PC-3 (cell line): Measurements from ENCODE around the gene COMMD10. TPM values are rescaled to one million over a fixed set of nuclear protein-coding genes. Genes with fewer than 3 reads are reported as not detected.

Experiments
- ATAC-seq: fragments of 200-7000 bp; cut with Tn5 transposase; 2 replicates; pipeline ENCODE4 v1.9.1; 2020; ENCODE audit warnings: mild to moderate bottlenecking, moderate library complexity
- Bru-seq: library from RNA; stranded (reverse); fragments of 400-500 nt; gene quantifications from one replicate; lab custom pipeline; 2021; lab: Mats Ljungman, UMichigan
- BruChase-seq, 2 experiments: library from RNA; stranded (reverse); fragments of 400-500 nt; gene quantifications; one replicate each; lab custom pipeline; 2021; lab: Mats Ljungman, UMichigan
- BruUV-seq: library from RNA; stranded (reverse); fragments of 400-500 nt; replicated peaks from 2 replicates; lab custom pipeline; 2021; lab: Mats Ljungman, UMichigan
- CTCF ChIA-PET: fragments of 300-600 bp; sonication (Branson Sonifier 250); formaldehyde crosslinking; loops from one replicate; lab custom pipeline; 2022; ENCODE audit warnings: antibody characterized with exemption; lab: Charles Lee
- POLR2A ChIA-PET: fragments of 300-600 bp; sonication (Branson Sonifier 250); formaldehyde crosslinking; loops from one replicate; lab custom pipeline; 2022; ENCODE audit warnings: antibody characterized with exemption; ENCODE audit not compliant: unreplicated experiment; lab: Charles Lee
- DNase-seq: peaks from one replicate; pipeline ENCODE4 v3.0.0-alpha.2; 2015
- H2AFZ ChIP-seq: fragments of 300-600 bp; sonication (generic); 2 replicates; pipeline ENCODE4 v1.6.0; 2016; ENCODE audit warnings: antibody characterized with exemption, low read length
- H3F3A ChIP-seq: fragments of 300-600 bp; sonication (generic); one replicate; pipeline ENCODE4 v1.6.0; 2017; ENCODE audit warnings: antibody characterized with exemption, low read length, control low read depth, mild to moderate bottlenecking; ENCODE audit not compliant: unreplicated experiment
- H3K27ac ChIP-seq: fragments of 300-600 bp; sonication (generic); 2 replicates; pipeline ENCODE4 v1.5.1; 2016; ENCODE audit warnings: mild to moderate bottlenecking, low read length
- H3K27me3 ChIP-seq: fragments of 300-600 bp; sonication (generic); 2 replicates; pipeline ENCODE4 v1.6.1; 2016; ENCODE audit warnings: low read length, mixed read lengths
- H3K36me3 ChIP-seq: fragments of 300-600 bp; sonication (generic); 2 replicates; pipeline ENCODE4 v1.6.1; 2016; ENCODE audit warnings: low read depth, mixed run types, low read length, mixed read lengths
- H3K4me1 ChIP-seq: fragments of 300-600 bp; sonication (generic); 2 replicates; pipeline ENCODE4 v1.5.1; 2016; ENCODE audit warnings: low read length; ENCODE audit not compliant: insufficient read depth
- H3K4me2 ChIP-seq: fragments of 300-600 bp; sonication (generic); 2 replicates; pipeline ENCODE4 v1.6.0; 2016; ENCODE audit warnings: low read length
- H3K4me3 ChIP-seq: fragments of 300-600 bp; sonication (generic); 2 replicates; pipeline ENCODE4 v1.5.1; 2016; ENCODE audit warnings: mild to moderate bottlenecking, low read length, mixed read lengths
- H3K79me2 ChIP-seq: fragments of 300-600 bp; sonication (generic); 2 replicates; pipeline ENCODE4 v1.6.1; 2017; ENCODE audit warnings: low read length, mixed read lengths
- H3K9ac ChIP-seq: fragments of 300-600 bp; sonication (generic); 2 replicates; pipeline ENCODE4 v1.6.0; 2016; ENCODE audit warnings: mild to moderate bottlenecking, low read length
- H3K9me2 ChIP-seq: fragments of 300-600 bp; sonication (generic); replicated peaks from 2 replicates; pipeline ENCODE4 v1.6.1; 2016; ENCODE audit warnings: mixed run types, low read length, mixed read lengths
- H3K9me3 ChIP-seq: fragments of 300-600 bp; sonication (generic); 2 replicates; pipeline ENCODE4 v1.6.1; 2016; ENCODE audit warnings: low read length, mixed read lengths
- H4K20me1 ChIP-seq: fragments of 300-600 bp; sonication (generic); 2 replicates; pipeline ENCODE4 v1.6.1; 2016; ENCODE audit warnings: low read length, mixed read lengths
- EZH2 ChIP-seq: fragments of 300-600 bp; sonication (generic); IDR thresholded peaks from one replicate; pipeline ENCODE4 v1.6.1; 2017; ENCODE audit warnings: antibody characterized with exemption, mild to moderate bottlenecking, low read length; ENCODE audit not compliant: unreplicated experiment
- EZH2phosphoT487 ChIP-seq: fragments of 300-600 bp; sonication (generic); IDR thresholded peaks from 2 replicates; pipeline ENCODE4 v1.6.1; 2018; ENCODE audit warnings: mild to moderate bottlenecking, antibody characterized with exemption, low read length, borderline replicate concordance
- intact Hi-C: fragments of 100-400 bp; cut with micrococcal nuclease; formaldehyde crosslinking; loops from 2 replicates; pipeline ENCODE4 v1.9.0; 2023
- long read RNA-seq: library from polyadenylated mRNA; unstranded; transcript quantifications from one replicate; pipeline ENCODE4 v2.0.0, GENCODE V29; 2021; ENCODE audit not compliant: unreplicated experiment
- total RNA-seq: library from RNA; depleted of rRNA; stranded (reverse); fragments of >200 nt; gene quantifications from 2 replicates; pipeline ENCODE4 v1.2.3, GENCODE V29; 2014; rRNA removed
- TF ChIP-seq, protein P1 (sequence below): fragments of 300-600 bp; sonication (generic); conservative IDR thresholded peaks from 2 replicates; pipeline ENCODE4 v1.5.1; 2017; ENCODE audit warnings: antibody characterized with exemption, low read depth, mild to moderate bottlenecking, low read length

Gene COMMD10
- total RNA-seq, result 8.8 and 17.7 TPM in 2 replicates
- Bru-seq, nascent RNA, result percentile 67 among the genes with signal in this experiment
- percentile 56 among the genes with signal in this experiment for BruChase-seq, experiment 1, labeled RNA remaining after a 6-hour chase
- percentile 69 among the genes with signal in this experiment for BruChase-seq, experiment 2, labeled RNA remaining after a 2-hour chase
- long read RNA-seq, transcript COMMD10-201 (7 exons, 1,469 nt), result major isoform, 34 of 46 reads
- long read RNA-seq, partial matches to known transcripts, result 0 of 46 reads
- long read RNA-seq, other reads (novel, unspliced or antisense), result 12 of 46 reads

DNA sequence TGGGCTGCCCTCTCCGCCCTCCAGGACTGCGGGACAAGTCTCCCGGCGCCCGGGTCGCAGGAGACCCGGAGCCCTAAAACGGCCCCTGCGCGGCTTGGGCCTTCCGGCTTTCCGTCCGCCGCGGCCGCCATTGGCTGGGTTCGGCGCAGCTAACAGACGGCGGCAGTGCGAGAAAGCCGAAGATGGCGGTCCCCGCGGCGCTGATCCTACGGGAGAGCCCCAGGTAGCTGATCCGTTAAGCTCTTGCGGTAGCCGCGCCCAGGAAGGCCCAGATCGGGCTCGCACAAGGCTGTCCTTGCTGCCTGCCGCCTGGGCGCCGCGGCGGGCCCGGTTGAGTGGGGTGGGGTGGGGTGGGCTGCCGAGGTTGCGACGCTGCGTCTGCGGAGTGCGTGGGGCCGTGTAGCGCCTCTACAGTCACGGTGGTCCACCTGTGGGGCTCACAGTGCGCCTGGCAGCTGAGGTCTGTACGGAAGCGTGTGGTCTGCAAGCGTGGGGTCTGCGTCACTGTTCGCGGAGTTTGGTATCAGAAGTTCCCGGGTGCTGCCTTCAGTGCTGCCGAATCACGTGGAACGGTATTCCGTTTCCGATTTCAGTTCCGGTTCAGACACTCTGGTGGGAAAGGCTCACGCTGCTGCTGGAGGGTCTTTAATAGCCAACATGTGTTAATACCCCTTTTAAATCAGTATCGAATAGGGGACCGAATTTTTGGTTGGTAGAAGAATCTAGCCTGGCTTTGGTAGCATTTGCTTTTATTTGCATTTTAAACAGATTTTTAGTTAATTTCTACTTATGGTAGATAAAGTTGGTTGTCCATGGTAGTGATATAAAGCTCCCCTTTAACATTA lies at the start of gene COMMD10:
Gene COMMD10, plus strand, starts transcription at position 155 of the 845 bp plus-strand sequence.
- Histone ChIP-seq H3K27me3 (no peaks in the 10 kb centered on the region), H3F3A (no peaks in the 10 kb centered on the region), H2AFZ (peak within 1 kb of the TSS; percentile 82), H3K79me2 (peaks cover 47% of the 10 kb centered on the region), H3K27ac (peak within 1 kb of the TSS; percentile 48), H3K9me3 (no peaks in the 10 kb centered on the region), H3K4me2 (peak within 1 kb of the TSS; percentile 94), H3K4me3 (peak within 1 kb of the TSS; percentile 90), H3K4me1 (peaks cover 6% of the 10 kb centered on the region), H3K9me2 (no peaks in the 10 kb centered on the region), H3K9ac (peak within 1 kb of the TSS; percentile 85), H4K20me1 (no peaks in the 10 kb centered on the region), H3K36me3 (no peaks in the 10 kb centered on the region)
- ATAC-seq (peak; percentile 84), DNase-seq (peak; percentile 56)
- no peak for TF ChIP-seq EZH2
- TF ChIP-seq, protein P1, sequence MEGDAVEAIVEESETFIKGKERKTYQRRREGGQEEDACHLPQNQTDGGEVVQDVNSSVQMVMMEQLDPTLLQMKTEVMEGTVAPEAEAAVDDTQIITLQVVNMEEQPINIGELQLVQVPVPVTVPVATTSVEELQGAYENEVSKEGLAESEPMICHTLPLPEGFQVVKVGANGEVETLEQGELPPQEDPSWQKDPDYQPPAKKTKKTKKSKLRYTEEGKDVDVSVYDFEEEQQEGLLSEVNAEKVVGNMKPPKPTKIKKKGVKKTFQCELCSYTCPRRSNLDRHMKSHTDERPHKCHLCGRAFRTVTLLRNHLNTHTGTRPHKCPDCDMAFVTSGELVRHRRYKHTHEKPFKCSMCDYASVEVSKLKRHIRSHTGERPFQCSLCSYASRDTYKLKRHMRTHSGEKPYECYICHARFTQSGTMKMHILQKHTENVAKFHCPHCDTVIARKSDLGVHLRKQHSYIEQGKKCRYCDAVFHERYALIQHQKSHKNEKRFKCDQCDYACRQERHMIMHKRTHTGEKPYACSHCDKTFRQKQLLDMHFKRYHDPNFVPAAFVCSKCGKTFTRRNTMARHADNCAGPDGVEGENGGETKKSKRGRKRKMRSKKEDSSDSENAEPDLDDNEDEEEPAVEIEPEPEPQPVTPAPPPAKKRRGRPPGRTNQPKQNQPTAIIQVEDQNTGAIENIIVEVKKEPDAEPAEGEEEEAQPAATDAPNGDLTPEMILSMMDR, result no peak
- no peak for TF ChIP-seq EZH2phosphoT487
- CTCF ChIA-PET, result interaction anchor here (0.5 kb wide), 1 partner anchor 407 kb away, joined by 4 read pairs; no protein-coding TSS in a partner anchor
- POLR2A ChIA-PET, result no interaction called here
- intact Hi-C loops, result no loop called here
- BruUV-seq, result TSS peak; percentile 76

DNA sequence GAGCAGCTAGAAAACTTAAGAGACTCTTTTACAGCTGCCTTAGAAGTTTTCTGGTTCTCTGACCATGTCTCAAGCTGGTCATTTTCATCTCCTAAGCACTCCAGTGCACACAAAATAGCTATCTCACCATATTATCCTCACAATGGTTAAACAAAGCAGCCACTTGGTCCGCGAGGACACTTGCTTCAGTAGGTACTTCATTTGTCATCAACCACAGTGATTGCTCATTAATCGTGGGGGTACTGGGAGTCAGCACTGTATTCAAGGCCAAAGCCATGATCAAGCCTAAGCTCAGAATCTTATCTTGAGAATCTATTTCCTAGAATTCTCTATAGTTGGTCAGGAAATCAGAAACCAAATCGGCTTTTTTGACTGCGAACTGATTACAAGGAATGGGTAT lies 49.7 kb upstream of the COMMD10 start:
- peak overlapping the region; percentile 14; the same call in 1 of the 2 replicates for H2AFZ ChIP-seq
- ChIA-PET POLR2A (no interaction called here), CTCF (interaction anchor here (0.7 kb wide), 1 partner anchor 147 kb away, joined by 3 read pairs; no protein-coding TSS in a partner anchor)
- no peak overlapping the region for H3K9ac ChIP-seq
- intact Hi-C loops, result no loop called here
- DNase-seq (peak; percentile 52), ATAC-seq (no peak)
- BruUV-seq, result no TSS peak
- H3K79me2 ChIP-seq, result no peaks in the 10 kb centered on the region
- H3F3A ChIP-seq, result no peaks in the 10 kb centered on the region
- TF ChIP-seq, protein P1, result no peak
- TF ChIP-seq EZH2, result no peak
- no peak for TF ChIP-seq EZH2phosphoT487
- no peaks in the 10 kb centered on the region for H3K9me2 ChIP-seq
- no peaks in the 10 kb centered on the region for H4K20me1 ChIP-seq
- no peak overlapping the region for H3K4me3 ChIP-seq
- H3K4me2 ChIP-seq, result no peak overlapping the region
- no peaks in the 10 kb centered on the region for H3K9me3 ChIP-seq
- H3K36me3 ChIP-seq, result no peaks in the 10 kb centered on the region
- H3K27ac ChIP-seq, result 0 out of 2 replicates have a peak overlapping the region, but pooled peaks have one; percentile 16
- H3K4me1 ChIP-seq, result peaks cover 40% of the 10 kb centered on the region
- H3K27me3 ChIP-seq, result no peaks in the 10 kb centered on the region
